ENCODE measurements around the gene LMBRD2. TPM values are rescaled to one million over a fixed set of nuclear protein-coding genes. Genes with fewer than 3 reads are reported as not detected.

The LMBRD2 gene
- polyA plus RNA-seq, 1 of the 3 experiments (the other 2 are of a cell fraction): 1.6 TPM

GRCh38 chr5:36099748-36100147 lies 51.9 kb downstream of the LMBRD2 start:
- CTCF ChIA-PET: no interaction called here
- Histone ChIP-seq H3K4me1 (ENCODE audit: control insufficient read depth in 1 of 2, insufficient read depth in 2 of 2, low read depth in 1 of 2, low read length in 1 of 2) (no peaks in the 10 kb centered on the region), H3K27ac (ENCODE audit: low read depth in 2 of 2, low read length in 1 of 2) (no peak overlapping the region), H4K20me1 (ENCODE audit: insufficient read depth) (no peaks in the 10 kb centered on the region), H3K27me3 (ENCODE audit: insufficient read depth) (no peaks in the 10 kb centered on the region), H3F3A (replicated peaks; ENCODE audit: insufficient read depth) (no peaks in the 10 kb centered on the region), H3K36me3 (replicated peaks in 1 of 2; ENCODE audit: control insufficient read depth in 1 of 2, insufficient read depth in 2 of 2, low read length in 1 of 2) (peaks cover 14 to 19% of the 10 kb centered on the region in 2 experiments), H3K9me2 (no peaks in the 10 kb centered on the region), H3K4me3 (ENCODE audit: low read depth in 2 of 2, low read length in 1 of 2) (no peak overlapping the region), H3K9ac (no peak overlapping the region), H2AFZ (ENCODE audit: low read depth) (no peak overlapping the region), H3K79me2 (ENCODE audit: insufficient read depth) (no peaks in the 10 kb centered on the region), H3K9me3 (no peaks in the 10 kb centered on the region), H3K4me2 (no peak overlapping the region)
- DNase-seq: no peak
- POLR2A ChIA-PET: no interaction called here
- no peak for TF ChIP-seq REST (IDR thresholded peaks at IDR 0.05; ENCODE audit: low read depth, low read length)
- no peak for TF ChIP-seq SMC3 (IDR thresholded peaks at IDR 0.05; ENCODE audit: low read depth, low read length)
- no peak for TF ChIP-seq MAX (IDR thresholded peaks at IDR 0.05; ENCODE audit: low read depth)
- TF ChIP-seq MXI1 (IDR thresholded peaks at IDR 0.05; ENCODE audit: low read depth, low read length): no peak
- no peak for TF ChIP-seq CTCF (IDR thresholded peaks at IDR 0.05)
- TF ChIP-seq YY1 (IDR thresholded peaks at IDR 0.05; ENCODE audit: low read depth): no peak
- no peak for TF ChIP-seq FOXJ3 (CRISPR knock-in tag; IDR thresholded peaks at IDR 0.05)
- TF ChIP-seq FOSL2 (IDR thresholded peaks at IDR 0.05; ENCODE audit: borderline replicate concordance, low read depth): no peak
- no peak for TF ChIP-seq EZH2phosphoT487 (IDR thresholded peaks at IDR 0.05; ENCODE audit: borderline replicate concordance, low read depth)
- no peak for TF ChIP-seq CHD2 (IDR thresholded peaks at IDR 0.05; ENCODE audit: low read length, partially characterized antibody)
- TF ChIP-seq POLR2AphosphoS5 (IDR thresholded peaks at IDR 0.05; ENCODE audit: low read depth, low read length): no peak
- TF ChIP-seq SIN3A (IDR thresholded peaks at IDR 0.05; ENCODE audit: borderline replicate concordance, low read depth, low read length): no peak
- no peak for TF ChIP-seq ZBTB33 (IDR thresholded peaks at IDR 0.05; ENCODE audit: borderline replicate concordance, low read depth)
- TF ChIP-seq GABPA (IDR thresholded peaks at IDR 0.05; ENCODE audit: low read depth): no peak
- 87% methylated on average over 3 of the region's 3 CpGs for WGBS (ENCODE audit: low lambda C conversion rate)

Data from SK-N-SH (cell line).